COR-L47 (cell line): ENCODE results near the gene CNTNAP2.
"Not testable (repeated sequence)": the region's sequence is repeated elsewhere in the genome, so short reads cannot be mapped to it uniquely, and the experiment has no call there.

Experiments
- DNase-seq: peaks from one replicate; lab custom pipeline; 2025; lab: John Stamatoyannopoulos, UW

Gene CNTNAP2

DNA sequence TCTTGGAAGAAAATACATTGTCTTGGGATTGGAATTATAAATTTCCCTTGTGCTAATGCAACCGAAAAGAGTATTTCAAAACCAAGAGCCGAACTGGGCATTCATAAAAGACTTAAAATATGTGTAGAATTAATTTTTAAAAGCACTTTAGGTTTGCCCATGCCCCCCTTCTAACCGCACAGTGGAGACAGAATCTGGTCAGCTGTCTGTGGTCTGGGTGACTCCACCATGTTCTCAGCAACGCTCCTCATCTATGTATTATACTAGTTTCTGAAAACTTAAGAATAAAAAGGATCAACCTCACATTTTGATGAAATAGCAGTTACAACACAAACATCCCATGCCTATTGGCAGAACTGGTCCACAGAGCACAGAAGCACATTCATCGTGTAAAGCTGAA lies 2281.4 kb downstream of the CNTNAP2 start:
- no peak for DNase-seq

DNA sequence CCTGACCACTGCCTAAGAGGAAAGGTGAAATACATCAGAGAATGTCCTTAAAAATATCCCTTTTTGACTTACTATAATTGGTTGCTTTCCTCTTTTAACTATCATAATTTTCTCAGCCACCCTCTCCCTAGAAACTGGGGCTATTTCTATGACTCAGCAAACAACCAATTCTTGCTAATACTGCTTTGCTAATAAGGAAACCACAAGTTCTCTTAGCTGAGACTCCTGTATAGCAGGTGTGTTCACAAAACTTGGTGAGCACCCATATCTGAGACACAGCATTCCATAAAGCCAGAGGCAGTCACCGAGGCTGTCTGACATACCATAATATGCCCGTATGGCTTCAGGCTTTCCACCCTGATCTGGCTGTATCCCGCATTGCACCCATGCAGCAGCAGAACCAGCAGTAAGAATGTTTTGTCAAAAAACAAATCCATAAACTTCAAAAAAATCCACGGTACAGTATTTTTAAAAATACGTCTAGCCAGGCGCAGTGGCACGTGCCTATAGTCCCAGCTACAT lies 2282.3 kb downstream of the CNTNAP2 start:
- no peak for DNase-seq

DNA sequence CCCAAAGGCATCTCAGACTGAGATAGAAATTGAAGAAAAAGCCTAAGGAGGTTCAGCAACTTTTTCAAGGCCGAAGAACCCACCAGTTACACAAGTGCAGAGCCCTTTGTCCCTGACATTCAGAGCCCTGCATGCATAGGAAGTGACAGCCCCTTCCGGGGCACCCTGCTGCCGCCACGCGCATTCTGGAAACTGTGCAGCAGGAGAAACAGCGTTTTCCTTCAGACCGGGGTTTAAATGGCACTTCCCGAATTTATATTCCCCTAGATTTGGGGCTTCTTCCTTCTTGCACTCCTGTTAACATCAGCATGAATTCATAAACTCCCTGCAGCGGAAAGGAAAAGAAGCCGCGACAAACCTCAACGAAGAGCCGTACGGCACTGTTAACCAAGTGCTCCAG lies 2283.5 kb downstream of the CNTNAP2 start:
- no peak for DNase-seq

DNA sequence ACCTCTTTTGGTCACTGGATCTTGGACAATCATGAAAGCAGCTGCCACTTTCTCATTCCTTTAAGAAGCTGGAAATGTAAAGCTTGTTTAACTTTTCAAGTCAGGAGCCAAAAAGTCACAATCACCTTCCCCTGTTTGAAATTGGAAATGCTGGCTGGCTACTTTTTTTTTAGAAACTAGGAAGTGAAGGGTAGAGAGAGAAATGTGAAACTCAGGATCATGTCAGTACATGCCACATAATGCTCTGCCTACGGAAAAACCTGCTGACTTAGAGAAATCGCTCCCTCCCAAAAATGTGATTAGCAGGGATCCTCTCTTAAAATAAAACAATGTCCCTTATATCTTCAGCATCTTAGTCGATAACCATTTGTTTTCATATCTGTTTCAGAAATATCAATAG lies 2285.6 kb downstream of the CNTNAP2 start:
- DNase-seq, result no peak

DNA sequence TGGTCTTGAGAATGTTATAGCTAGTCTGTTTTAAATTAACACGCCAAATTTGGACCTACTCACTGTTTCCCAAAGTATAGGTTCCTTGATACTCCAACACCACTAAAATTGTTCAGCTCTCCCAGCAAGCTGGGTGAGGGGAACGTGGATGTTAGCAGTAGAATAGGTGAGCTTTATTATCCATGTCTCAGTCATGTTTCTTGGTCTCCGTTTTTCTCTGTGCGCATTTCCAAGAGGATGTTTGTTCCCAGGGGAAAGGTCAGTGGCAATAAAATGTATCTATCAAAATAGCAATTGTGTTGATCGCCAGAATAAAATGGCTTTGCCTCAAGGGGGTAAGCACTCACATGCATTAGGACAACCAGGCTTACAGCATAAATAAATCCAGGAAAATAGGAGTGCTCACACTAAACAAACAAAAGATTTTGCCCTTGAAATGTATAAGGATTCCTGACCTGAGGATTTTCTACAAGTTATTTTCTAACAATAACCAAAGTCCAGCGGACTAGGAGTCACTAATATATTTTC lies 2286.9 kb downstream of the CNTNAP2 start:
- DNase-seq, result no peak

DNA sequence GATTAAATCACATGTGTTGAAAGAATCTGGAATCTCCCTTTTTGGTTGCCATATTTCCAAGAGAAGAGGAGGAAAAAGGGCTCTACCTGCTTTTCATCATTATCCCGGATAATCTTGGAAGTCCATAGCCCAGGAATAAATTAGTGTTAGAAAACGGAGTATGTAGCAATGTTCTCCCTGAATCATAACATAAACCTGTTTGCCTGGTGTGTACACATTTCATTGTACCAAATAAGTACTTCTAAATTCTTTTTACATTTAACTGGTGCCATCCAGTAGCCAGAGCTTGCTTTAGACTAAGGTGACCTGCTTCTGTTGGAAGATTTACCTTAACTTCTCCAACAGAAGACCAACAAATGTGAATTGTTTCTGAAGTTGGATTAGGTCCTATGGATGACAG lies 2291.7 kb downstream of the CNTNAP2 start:
- DNase-seq, result no peak

DNA sequence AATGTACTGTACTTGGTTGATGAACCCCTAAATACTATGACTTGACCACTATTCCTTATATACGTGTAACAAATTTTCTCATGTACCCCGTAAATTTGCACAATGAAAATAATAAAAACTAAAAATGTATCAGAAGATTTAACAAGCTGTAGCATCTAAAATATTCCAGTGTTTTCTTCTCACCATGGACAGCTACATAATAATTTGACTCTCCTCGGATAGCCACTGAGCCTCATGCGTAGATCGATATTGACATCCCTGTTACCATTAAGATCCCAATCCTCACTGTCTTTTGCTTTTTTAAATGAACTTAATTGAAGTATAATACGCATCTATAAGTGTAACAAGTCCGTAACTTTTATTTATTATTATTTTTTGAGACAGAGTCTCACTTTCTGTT lies 2294.3 kb downstream of the CNTNAP2 start:
- DNase-seq, result no peak

DNA sequence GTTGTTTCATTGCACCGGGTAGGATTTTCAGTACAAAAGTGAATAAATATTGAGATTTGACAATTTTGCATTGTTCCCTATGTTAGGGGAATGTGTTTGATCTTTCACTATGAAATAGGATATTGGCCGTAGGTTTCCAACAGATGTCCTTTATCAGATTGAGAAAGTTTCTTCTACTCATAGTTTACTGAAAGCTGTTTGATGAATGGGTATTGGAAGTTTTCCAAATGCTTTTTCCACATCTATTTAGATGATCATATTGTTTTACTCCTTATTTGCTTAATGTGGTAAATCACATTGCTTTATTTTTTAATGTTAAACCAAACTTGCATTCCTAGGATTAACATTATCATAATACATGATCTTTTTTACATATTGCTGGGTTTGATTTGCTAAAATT lies 2296.1 kb downstream of the CNTNAP2 start:
- DNase-seq, result no peak

DNA sequence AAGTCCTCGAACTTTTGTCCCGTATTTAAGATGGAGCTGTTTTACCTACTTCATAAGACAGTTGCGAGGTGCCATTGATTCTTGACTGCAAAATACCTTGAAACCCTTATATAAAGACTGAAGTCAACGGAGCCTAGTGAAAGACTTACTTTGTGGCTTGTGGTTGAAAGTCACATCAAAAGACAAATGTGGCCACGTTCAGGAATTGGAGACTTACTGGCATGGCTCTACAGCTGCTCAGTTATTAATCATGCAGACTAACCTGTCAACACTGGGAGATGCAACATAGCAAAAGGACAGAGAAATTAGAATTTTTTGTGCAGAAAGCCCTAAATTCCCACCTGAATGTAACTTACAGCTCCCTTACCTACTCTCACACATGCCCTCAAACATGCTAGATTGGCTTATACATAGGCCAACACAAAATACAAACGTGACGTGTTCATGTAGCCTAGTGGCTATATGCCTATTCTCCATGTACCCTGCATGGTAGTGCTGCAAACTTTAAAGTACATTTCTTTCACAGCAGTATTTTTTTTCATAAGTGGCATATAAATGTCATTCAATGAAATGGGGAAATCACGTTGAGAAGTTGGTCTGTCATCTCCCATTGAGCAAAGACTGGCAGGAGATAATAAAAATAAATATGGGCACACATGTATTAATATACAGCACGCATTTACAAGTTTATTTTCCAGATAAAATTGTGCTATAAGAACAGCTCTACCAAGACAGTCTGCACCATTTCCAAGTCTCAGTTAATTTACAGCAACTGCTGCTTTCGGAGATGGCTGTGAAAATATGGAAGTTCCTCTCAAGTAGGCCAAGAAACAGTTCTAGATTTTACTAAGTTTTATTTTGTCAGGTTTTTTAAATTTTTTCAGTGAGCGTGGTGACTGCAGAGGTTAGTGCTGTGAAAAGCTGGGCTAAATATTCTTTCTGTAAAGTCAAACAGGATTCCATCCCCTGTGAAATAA lies 2303.5 kb downstream of the CNTNAP2 start:
- no peak for DNase-seq

DNA sequence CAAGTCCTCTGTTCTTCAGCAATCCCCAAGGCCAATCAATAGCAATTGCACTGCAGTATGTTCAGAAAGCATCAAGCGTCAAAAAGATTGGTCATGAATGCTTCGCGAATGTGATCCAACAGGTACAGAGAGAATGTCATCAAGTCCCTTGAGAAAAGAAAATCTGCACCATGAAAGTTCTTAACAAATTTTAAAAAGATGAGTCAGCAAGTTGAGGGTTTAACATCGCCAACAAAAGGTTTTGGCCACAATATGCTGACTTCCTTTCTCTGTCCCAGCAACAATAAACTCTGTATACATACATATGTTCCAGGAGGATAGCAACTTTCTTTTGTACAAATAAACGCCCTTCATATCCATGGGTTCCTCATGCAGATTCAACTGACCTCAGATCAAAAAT lies 2305.4 kb downstream of the CNTNAP2 start:
- no peak for DNase-seq

DNA sequence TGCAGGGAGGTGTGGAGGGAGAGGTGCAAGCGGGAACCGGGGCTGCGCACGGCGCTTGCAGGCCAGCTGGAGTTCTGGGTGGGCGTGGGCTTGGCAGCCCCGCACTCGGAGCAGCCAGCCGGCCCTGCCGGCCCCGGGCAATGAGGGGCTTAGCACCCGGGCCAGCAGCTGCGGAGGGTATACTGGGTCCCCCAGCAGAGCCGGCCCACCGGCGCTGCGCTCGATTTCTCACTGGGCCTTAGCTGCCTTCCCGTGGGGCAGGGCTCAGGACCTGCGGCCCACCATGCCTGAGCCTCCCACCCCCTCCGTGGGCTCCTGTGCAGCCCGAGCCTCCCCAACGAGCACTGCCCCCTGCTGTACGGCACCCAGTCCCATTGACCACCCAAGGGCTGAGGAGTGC lies 2309.8 kb downstream of the CNTNAP2 start:
- DNase-seq, result not testable (repeated sequence)

DNA sequence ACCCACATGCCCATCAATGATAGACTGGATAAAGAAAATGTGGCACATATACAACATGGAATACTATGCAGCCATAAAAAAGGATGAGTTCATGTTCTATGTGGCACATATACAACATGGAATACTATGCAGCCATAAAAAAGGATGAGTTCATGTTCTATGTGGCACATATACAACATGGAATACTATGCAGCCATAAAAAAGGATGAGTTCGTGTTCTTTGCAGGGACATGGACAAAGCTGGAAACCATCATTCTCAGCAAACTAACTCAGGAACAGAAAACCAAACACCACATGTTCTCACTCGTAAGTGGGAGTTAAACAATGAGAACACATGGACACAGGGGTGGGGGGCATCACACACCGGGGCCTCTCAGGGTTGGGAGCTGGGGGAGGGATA lies 2314.1 kb downstream of the CNTNAP2 start:
- DNase-seq, result not testable (repeated sequence)

DNA sequence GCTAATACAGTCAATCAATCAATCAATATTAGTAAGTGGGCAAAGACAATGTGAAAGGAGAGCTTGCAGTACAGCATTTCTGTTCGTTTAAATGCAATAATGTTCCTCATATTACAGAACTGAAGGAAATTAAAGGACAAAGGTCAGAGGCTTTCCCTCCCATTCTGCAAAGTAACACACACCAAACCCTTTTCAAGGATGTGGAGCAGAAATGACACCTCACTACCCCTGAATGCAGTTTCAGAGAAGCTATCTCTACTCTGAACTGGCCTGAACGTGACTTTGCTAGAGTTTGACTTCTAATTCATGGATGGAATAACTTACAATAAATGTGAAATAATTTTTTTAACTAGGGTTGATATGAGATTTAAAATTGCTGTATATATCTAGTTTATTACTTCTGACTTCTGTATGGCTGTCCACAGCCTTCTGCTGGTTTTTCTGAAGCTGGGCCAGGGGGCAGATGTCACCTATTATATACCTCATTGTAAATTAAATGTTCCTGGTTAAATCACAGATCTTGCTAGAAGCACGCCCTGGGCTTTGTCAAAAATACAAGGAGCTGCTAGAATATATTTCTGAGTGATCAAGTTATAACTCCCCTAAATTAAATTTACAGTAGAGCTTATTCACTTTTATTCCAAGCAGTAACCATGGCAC lies 2317.1 kb downstream of the CNTNAP2 start:
- DNase-seq, result no peak

DNA sequence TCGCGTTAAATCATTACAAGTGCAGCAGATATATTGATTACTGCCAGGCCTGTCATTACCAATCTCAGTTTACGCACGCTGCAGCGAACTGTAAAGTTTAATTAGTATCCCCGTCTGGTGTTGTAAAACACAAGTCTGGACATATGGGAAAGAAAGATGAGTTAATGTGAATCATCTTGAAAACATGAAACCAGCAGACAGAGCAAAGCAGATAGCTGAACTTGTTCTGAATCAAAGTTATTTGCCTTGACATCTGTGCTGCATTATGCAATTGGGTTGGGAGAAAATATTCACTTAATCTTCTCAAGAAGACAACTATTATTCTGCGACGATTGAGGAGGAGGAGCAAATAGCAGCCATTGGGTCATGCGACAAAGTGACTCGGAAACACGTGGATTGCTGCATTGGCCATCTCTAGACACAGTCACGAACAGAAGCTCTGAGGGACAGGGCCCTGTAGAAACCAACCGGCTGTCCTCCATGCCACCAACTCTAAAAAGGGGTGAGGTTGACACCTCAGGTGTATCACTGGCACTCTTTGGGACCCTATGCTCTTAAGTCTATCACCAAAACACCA lies 2317.7 kb downstream of the CNTNAP2 start:
- DNase-seq, result no peak

DNA sequence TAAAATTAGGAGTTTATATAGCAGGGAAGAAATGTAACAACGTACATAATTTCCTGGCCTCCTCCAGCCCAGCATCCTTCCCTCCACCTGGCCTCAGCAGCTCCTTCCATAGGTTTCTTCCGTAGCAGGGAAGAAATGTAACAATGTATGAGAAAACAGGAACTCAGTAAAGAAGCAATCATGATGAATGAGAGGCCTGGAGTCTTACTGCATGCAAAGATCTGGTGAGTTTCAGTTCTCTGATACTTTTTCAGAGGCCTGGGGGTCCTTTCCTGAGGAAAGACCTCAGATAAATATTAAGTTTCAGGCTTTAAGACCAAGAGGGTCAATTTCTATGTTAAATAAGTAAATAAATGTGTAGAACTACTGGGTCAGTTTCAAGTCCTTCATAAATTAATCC lies 2318.3 kb downstream of the CNTNAP2 start:
- no peak for DNase-seq

DNA sequence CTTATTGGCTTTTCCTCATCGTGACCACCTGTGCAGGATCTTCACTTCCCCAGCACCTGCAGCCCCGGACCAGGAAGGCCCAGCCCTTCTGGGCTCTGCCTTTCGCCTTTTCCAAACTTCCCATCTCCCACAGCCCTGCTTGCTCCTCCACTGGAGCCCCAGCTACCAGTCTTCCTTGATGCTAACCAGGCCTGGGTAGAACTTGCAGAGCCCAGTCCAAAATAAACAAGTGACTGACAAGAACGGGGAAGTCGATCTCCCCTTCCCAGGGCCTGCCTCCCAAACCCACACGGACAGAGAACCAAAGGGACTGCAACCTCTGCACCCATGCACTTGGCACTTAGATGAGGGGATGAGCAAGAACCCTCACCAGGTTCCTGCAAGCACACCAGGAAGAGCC lies 2319.1 kb downstream of the CNTNAP2 start:
- no peak for DNase-seq

DNA sequence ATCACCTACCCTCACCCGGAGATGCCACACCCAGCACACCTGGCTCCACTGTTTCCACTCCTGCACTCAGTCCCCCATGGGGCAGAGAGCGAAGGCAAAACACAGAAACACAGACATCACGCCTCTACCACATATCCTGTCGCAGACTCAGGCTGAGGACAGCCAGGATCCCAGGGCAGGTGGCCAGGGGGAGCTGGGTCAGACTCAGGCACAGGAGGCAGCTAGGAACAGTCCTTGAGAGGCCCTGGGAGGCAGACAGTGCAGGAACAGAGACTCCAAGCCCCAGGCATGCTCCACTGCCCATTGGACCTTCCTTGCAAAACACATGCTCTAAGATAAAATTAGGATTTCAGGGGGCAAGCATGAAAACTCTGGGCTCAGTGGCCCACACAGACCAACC lies 2319.5 kb downstream of the CNTNAP2 start:
- DNase-seq, result no peak

DNA sequence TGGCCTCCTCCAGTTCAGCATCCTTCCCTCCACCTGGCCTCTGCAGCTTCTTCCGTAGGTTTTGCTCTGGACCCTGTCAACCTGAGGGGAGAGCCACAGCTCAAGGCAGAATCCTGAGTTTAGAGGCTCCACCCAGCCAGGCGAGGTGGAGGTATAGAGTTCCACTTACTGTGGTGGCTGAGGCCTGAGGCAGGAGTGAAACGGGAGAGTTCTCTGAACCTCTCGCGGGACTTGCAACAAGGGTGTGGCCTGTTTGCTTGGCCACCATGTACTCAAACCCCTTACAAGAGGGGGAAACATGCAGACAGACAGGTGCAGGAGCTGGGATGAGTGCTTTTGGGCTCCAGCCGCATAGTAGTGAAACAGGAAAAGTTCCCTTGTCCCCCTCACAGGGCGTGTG lies 2320.0 kb downstream of the CNTNAP2 start:
- DNase-seq, result no peak

DNA sequence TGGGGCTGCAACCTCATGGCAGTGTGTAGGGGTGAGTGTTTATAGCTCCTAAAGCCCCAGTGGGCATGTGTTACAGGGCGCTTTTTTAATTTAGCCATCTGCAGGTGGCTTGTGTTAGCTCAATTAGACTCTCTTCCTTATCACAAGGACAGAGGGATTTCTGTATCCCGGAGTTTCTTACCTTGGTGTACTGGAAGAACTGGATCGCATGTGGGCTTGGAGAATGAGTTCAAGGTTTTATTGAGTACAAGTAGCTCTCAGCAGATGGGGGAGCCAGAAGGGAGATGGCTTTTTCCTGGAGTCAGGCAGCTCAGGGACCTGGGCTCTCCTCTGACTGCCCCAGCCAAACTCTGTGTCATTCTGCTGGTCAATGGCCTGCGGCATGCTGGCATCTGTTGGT lies 2320.4 kb downstream of the CNTNAP2 start:
- no peak for DNase-seq

DNA sequence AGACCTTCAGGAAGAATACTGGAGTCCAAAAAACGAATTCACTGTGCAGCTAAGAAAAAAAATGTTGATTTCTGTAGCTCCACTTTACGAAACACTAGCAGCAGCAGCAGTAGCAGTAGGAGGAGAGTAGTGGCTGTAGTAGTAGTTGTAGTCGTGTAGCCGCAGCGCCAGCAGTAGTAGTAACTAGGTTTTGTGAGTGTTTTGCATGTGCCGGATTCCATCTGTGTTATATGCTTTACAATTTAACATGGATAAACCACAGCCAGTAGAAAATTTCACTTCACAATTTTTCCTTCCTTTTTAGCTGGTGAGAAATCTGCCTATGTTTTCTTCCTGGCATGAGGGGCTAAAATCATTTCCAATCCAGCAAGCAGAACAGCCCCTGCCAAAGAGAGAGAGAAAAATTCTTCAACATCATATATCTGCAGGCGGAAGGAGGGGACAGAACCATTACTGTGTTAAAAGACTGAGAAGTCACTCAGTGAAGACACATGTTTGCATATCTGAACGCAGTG lies 2325.6 kb downstream of the CNTNAP2 start:
- DNase-seq, result no peak

DNA sequence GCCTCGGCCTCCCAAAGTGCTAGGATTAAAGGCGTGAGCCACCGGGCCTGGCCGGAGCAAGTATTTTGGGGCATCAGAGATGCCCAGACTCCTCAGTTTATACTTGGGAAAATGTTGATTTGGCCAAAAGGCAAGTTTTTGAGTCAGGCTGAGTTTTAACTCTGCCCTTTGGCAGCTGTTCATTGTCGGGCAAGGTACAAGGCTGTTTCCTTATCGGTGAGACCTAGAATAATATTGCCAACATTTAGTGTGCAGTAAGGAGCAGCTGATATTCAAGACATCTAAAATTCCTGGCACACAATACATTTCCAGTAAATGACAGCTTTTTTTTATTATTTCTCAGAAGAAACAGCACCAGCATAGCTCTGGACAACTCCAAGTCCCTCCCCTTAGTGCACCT lies 2326.3 kb downstream of the CNTNAP2 start:
- DNase-seq, result no peak
